ENCODE results near the gene PPP1R14B.
A peak's percentile ranks its signal among the peaks of the same experiment; 100 is the strongest.

The PPP1R14B gene

GRCh38 chr11:64284048-64284961 lies 37.6 kb upstream of the PPP1R14B start, which contains the start of gene BAD:
Gene BAD, minus strand, starts transcription at chr11:64284665. Its CDS starts 297 bp downstream, at chr11:64284368.
- peak within 1 kb of the TSS; percentile 62 to 97 (median 96) for H3K27ac ChIP-seq
- peak within 1 kb of the TSS; percentile 55 to 93 (median 66) for H3K4me3 ChIP-seq

GRCh38 chr11:64283092-64283491 lies 36.3 kb upstream of the PPP1R14B start:
- Histone ChIP-seq H3K4me3 (no peak overlapping the region), H3K27ac (peak overlapping the region in 8 of 21 experiments; percentile 16 to 97 (median 60))

- H3K27ac ChIP-seq = peak overlapping the region in 1 of 21 experiments; percentile 8
- no peak overlapping the region for H3K4me3 ChIP-seq
These were observed 35.4 kb upstream of the PPP1R14B start for GRCh38 chr11:64281957-64282770.

DNA sequence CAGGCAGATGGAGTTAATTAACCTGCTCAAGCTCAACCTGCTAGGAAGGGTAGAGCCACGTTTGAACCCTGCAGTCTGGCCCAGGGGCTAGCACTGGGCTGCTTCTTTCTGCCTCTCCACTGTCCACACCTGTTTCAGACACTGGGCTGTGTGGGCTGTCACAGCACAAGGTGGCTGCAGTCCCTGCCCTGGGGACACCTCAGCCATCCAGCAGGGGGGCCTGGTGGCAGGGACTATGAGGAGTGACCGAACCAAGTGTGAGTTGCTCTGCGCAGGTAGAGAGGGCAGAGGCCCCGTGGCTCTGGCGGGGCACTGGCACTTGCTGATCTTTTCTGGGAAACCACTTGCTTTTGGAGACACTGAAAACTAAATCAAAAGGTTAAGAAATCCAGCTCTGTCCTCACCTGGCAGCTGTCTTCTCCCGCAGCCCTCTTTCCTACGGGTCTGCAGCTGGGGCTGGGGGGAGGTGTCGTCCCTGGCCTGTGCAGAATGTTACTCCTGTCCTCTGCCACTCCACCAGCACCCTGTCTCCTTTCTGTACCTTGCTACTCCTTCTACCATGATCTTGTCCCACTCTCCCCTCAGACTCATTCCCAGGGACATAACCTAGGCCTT lies 31.9 kb upstream of the PPP1R14B start:
- H3K4me3 ChIP-seq = no peak overlapping the region
- H3K27ac ChIP-seq = no peak overlapping the region

- peak overlapping the region in 13 of 21 experiments; percentile 6 to 65 (median 39) for H3K27ac ChIP-seq
- no peak overlapping the region for H3K4me3 ChIP-seq
These were observed 30.1 kb upstream of the PPP1R14B start for GRCh38 chr11:64276653-64277431.

GRCh38 chr11:64275841-64276240 lies 29.1 kb upstream of the PPP1R14B start:
- peak overlapping the region in 3 of 21 experiments; percentile 1 to 26 (median 14) for H3K27ac ChIP-seq

GRCh38 chr11:64275031-64275800 lies 28.5 kb upstream of the PPP1R14B start:
- Histone ChIP-seq H3K27ac (peak overlapping the region in 3 of 21 experiments; percentile 14 to 33 (median 18)), H3K4me3 (no peak overlapping the region)

More at GRCh38 chr11:64275841-64276240, 29.1 kb upstream of the PPP1R14B start:
- H3K4me3 ChIP-seq = no peak overlapping the region

DNA sequence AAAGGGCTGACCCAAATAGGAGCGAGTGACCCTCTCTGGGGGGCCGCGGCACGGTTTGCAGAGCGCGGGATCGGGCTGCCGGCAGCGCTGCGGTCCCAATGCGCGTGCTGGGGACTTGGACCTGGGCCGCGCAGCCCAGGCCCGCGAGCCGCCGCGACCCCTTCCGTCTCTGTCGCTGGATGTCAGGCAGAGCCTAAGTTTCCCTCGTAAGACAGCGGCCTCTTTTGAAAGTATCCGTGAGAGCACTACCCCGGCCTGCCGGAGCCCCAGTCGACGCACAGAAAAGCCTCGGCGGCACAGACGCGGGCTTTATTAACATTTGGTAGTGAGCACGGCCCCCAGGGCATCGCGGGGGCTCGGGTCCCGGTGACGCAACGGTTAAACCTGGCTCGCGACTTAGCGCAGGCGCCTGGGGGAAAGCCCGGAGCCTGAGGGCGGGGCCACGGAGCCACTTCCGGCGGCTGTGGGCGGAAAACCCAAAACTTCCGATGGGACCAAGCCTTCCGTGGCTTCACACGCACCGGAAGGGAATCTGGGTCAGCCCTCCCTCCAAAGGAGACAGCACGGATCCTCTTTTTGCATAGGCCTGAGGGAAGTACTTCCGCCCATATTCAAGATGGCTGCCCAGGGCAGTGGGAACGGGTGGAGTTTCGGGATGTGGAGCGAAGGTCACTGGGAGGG lies 22.9 kb upstream of the PPP1R14B start:
- Histone ChIP-seq H3K4me3 (peak overlapping the region; percentile 53 to 78 (median 71)), H3K27ac (peak overlapping the region; percentile 74 to 100 (median 96))

GRCh38 chr11:64268893-64269539 lies 22.3 kb upstream of the PPP1R14B start:
- peak overlapping the region; percentile 74 to 100 (median 96) for H3K27ac ChIP-seq
- peak overlapping the region; percentile 53 to 78 (median 71) for H3K4me3 ChIP-seq

DNA sequence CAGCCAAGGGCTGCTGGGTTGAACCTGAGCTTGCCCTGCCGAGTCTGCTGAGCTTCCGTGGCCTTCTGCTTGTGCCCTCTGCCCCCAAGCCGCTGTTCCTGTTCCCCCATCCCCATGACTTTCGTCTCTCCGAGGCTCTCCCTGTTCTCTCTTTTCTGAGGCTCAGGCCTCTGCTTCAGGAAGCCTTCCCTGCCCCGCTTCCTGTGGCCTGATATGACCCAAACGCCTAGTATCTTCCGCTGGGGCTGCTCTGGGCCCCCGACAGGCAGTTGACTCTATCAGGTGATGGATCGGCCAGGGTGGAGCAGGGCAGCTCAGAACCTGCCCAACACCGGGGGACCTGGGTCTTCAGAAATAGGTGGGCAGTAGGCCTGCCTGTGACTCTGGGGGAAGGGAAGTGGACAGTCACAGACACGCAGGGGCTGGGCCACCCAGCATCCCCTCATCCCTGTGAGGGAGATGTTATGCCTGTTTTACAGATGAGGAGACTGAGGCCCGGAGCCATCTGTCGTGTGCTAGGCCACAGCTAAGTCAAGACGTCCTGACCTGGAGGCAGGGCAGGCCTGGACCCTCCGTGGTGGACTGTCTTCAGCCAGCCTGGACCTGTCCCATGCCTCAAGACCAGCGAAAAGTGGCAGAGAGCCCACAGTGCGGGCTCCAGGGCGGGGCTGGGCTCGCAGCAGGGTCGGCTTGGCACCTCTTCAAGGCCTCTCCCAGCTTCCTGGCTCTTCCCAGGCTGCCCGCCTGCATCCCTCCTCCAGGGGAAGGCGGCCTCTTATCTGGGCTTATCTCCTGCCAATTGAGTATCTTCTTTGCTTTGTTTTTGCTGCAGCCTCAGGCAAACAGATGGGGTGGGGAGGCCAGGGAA lies 21.5 kb upstream of the PPP1R14B start:
- Histone ChIP-seq H3K27ac (peak overlapping the region; percentile 53 to 100 (median 96)), H3K4me3 (peak overlapping the region; percentile 53 to 78 (median 71))

DNA sequence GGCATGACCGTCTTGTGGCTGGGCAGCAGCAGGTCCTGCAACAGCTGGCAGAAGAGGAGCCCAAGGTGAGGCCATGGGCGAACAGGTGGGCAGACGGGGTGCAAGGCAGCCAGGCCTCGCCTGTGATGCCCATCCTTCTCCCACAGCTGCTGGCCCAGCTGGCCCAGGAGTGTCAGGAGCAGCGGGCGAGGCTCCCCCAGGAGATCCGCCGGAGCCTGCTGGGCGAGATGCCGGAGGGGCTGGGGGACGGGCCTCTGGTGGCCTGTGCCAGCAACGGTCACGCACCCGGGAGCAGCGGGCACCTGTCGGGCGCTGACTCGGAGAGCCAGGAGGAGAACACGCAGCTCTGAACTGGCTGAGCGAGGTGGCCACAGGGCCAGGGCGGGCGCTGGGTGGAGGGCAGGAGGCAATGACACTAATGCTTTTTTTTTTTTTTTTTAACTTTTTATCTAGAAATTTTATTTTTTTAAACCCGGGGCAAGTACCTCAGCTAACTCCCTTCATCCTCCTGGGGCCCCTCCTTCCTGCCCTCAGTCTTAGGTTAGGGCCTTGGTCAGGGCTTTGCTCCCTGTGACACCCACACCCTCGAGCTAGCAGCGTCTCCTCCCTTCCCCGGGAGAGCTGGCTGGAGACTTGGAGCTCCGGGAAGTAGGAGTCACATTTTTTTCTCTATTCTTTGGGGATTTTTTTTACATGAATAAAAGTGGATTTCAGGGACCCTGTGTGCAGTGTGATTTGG lies 20.6 kb upstream of the PPP1R14B start:
- H3K4me3 ChIP-seq = no peak overlapping the region
- H3K27ac ChIP-seq = peak overlapping the region in 19 of 21 experiments; percentile 37 to 100 (median 97)

GRCh38 chr11:64266339-64266738 lies 19.6 kb upstream of the PPP1R14B start:
- peak overlapping the region in 4 of 21 experiments; percentile 17 to 98 (median 89) for H3K27ac ChIP-seq
- H3K4me3 ChIP-seq = no peak overlapping the region

- no peak overlapping the region for H3K4me3 ChIP-seq
- H3K27ac ChIP-seq = no peak overlapping the region
These were observed 18.7 kb upstream of the PPP1R14B start for GRCh38 chr11:64265176-64266160.

GRCh38 chr11:64264371-64264852 lies 17.7 kb upstream of the PPP1R14B start:
- Histone ChIP-seq H3K27ac (no peak overlapping the region), H3K4me3 (no peak overlapping the region)

Data from skin epidermis (tissue), 12 donors.